Stimulated activated CD4-positive, alpha-beta T cell treated with anti-CD3 and anti-CD28 coated beads, Interleukin-4, amount 100 ng/mL, for 1 hour (primary cell): Measurements from ENCODE around the gene SH3D19.

Experiments
- DNase-seq: peaks from one replicate; pipeline ENCODE4 v3.0.0-alpha.2; 2020

Gene SH3D19

GRCh38 chr4:151227731-151228130 is 97.7 kb downstream of the SH3D19 start:
- no peak for DNase-seq

GRCh38 chr4:151227172-151227571 is 98.2 kb downstream of the SH3D19 start:
- DNase-seq: no peak

GRCh38 chr4:151226004-151226932 is 99.1 kb downstream of the SH3D19 start:
- DNase-seq: no peak

GRCh38 chr4:151223465-151223864 is 101.9 kb downstream of the SH3D19 start:
- DNase-seq: no peak

DNA sequence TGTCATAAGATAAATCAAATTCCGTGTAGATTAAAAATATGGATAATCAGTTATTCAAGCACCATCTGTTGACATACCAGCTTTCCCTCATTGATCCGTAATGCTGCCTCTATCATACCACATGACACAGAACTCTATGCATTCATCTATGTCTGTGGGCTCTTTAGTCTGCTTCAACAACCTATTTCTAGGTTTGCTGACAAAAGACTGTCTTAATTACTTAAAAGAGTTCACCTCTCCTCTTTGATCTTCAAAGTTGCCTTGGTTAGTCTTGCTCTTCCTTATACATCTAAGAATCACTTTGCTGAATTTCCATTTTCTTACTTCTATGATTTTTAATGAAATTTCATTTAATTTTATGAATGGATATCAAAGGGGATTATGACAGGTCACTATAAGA is 105.5 kb downstream of the SH3D19 start:
- DNase-seq: no peak

GRCh38 chr4:151219091-151219490 is 106.3 kb downstream of the SH3D19 start:
- no peak for DNase-seq

- no peak for DNase-seq
These were observed 107.1 kb downstream of the SH3D19 start for GRCh38 chr4:151218343-151218742.

DNA sequence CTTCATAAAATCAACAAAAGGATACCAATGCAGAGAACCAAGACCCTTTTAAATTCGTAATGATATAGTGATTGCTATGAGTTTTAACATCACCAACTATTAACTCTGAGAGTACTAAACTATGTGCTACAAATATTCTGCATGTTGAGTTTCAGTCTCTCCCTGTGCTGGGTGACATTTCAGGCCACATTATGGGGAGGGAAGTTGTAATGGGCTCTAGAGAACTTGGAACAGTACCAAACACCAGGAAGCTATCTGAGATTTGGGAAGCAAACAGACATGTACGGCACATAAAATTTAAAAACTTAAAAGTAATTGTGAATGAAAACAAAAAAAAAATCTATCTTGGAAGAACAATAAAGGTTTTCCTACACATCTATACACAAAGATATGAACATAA is 108.1 kb downstream of the SH3D19 start:
- DNase-seq: no peak

GRCh38 chr4:151215295-151215694 is 110.1 kb downstream of the SH3D19 start:
- DNase-seq: no peak

GRCh38 chr4:151207868-151208267 is 117.5 kb downstream of the SH3D19 start:
- no peak for DNase-seq

GRCh38 chr4:151207186-151207585 is 118.2 kb downstream of the SH3D19 start:
- DNase-seq: no peak

DNA sequence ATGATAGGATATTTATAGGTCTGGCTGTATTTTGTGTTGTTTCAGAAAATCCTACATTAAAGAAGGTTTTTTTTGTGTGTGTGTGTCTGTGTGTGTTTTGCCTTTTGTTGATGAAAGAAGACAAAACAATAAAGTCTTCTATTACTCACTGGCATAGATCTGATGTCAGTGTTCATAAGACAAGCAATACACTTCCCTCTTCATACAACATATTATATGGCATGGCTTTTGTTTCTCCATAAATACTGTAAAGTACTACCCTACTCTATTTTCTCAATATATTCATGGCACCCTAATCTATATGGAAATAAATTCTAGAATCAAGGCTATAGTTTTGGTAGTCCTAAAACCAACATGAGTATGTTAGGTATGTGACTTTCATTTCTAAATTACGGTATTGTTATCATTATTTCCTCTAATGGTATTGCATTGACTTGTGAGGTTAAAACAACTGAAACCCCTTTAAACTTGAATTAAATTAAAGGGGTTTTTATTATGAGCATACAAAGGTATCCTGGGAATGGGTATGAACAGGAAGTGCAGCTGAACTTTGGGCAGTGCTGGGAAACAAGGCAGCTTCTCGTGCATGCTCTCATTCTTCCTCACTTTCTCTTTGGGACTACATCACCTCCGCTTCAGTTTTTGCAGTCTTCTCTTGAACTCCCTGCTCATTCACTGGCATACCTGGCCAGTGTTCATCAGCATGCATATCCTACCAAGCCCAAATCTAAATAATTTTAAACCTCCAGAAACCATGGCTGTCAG is 119.0 kb downstream of the SH3D19 start:
- no peak for DNase-seq

DNA sequence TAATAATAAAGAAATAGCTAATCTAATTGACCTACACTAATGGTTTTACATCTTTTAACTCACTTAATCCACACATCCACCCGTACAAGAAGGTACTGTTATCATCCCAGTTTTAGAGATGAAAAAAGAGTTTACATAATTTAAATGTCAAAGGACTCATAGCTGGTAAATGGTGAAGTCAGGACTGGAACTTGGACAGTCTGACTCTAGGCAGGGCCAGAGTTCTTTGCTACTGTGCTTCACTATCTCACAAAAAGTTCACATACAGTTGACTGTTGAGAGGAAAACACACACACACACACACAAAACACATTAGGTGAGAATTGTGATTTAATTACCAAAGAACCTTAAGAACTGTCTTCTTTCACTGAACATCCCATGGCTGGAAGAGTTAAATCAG is 119.7 kb downstream of the SH3D19 start:
- no peak for DNase-seq

DNA sequence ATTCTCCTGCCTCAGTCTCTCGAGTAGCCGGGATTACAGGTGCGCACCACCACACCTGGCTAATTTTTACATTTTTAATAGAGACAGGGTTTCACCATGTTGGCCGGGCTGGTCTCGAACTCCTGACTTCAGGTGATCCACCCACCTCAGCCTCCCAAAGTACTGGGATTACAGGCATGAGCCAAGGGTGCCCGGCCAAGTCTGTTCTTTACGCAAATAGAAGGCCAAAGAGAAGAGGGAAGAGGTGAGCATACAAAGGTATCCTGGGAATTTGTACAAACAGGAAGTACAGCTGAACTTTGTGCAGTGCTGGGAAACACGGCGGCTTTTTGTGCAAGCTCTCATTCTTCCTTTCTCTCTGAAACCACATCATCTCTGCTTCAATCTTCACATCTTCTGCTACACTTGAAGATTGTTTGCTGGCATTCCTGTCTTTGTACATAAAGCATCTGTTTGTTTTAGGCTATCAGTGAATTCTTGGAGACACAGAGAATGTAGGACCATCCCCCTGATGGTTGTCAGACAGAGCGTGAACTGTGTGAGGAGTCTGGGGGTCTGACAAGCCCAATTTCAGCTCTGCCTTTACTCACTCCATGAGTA is 120.4 kb downstream of the SH3D19 start:
- no peak for DNase-seq

DNA sequence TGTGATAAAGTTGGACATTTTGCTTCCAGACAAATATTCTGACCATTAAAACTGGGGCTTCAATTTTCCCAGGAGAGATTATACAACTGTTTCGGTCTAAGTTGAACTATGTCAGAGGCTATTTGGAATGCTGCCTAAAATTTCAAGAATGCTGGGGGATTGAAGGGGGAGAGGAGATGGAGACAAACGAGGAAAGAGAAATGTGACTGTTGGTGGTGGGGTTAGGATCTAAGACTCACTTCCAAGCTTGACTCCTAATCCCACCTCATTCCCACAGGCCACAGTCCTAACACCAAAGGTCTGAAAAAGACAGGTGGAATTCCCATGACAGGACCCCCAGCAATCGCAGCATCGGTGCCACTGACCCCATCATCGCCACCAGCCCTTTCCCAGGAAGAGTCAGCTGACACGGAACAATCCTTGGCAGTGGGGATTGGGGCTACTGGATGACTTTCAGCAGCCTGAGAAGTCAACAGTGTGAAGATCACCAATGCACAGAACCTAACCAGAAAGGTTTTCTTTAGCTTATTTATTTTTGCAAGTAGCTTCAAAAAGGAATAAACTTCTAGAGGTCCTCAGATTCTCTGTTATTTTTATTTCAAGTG is 122.5 kb downstream of the SH3D19 start:
- no peak for DNase-seq

DNA sequence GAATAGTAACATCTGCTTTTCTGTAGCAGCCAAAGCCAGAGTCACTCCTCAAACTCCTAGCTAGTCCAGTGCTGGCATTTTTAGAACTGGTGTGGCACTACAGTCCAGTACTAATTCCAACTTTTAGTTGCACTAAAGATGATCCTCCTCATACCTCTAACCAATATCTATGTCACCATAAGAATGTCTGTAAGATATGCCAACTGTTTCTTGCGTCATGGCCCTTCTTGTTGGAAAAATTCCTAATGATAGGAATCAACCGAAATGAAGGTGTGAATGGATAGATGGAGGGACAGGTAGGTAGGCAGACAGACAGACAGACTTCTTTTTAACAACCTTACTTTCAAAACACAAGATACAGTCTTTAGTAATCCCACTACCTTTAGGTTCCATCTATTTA is 123.0 kb downstream of the SH3D19 start:
- no peak for DNase-seq

GRCh38 chr4:151199319-151200190 is 125.8 kb downstream of the SH3D19 start:
- DNase-seq: no peak

DNA sequence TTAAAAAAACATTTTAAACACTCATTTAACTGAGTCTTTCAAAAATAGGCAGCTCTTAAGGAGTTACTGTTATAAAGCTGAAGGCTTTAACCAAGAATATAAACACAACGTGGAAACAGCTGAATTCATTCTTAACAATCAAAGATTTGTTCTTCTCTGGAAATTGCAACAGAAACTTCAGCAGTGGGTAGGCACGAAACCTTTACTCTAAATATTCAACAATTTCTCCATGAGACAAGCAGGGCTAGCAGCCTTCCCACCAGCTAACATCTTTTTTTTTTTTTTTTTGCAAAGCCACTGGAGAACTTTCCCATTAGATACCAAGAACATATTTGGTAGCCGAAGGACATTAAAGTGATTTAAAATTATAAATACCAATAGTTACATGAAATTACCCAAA is 126.7 kb downstream of the SH3D19 start:
- no peak for DNase-seq

DNA sequence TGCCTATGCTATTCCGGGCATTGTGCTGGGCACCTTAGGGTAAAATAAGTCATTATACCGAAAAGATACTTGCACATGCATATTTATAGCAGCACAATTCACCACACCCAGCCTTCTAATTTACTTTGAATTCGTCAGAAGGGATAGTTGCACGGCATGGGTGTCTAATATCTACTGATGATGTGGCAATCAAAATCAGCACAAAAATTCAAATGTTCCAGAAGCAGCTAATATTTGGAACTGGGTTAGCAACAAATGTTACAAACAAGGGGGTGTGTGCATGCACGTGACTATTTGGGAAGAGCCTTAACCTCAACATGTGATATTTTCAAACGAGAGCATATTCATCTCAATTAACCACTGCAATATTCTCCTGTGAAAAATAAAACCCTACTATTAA is 128.2 kb downstream of the SH3D19 start:
- no peak for DNase-seq

DNA sequence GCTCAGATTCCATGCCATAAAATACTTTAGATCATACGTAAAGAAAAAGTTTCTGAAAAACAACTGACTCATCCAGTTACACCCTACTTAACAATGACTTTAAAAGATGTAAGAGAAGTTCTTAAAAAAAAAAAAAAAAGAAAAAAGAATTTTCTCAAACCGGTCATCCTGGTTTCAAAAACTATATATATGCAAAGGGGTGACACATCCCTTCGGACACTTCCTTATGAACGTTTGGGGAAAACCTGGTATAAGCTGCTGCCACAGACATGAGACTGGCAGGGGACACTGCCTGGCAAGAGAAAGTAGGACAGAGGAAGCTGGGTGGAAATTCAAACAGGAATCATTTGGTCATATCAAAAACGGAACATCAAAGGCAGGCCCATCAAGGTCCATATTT is 129.6 kb downstream of the SH3D19 start:
- no peak for DNase-seq

GRCh38 chr4:151193414-151193813 is 132.0 kb downstream of the SH3D19 start:
- no peak for DNase-seq

DNA sequence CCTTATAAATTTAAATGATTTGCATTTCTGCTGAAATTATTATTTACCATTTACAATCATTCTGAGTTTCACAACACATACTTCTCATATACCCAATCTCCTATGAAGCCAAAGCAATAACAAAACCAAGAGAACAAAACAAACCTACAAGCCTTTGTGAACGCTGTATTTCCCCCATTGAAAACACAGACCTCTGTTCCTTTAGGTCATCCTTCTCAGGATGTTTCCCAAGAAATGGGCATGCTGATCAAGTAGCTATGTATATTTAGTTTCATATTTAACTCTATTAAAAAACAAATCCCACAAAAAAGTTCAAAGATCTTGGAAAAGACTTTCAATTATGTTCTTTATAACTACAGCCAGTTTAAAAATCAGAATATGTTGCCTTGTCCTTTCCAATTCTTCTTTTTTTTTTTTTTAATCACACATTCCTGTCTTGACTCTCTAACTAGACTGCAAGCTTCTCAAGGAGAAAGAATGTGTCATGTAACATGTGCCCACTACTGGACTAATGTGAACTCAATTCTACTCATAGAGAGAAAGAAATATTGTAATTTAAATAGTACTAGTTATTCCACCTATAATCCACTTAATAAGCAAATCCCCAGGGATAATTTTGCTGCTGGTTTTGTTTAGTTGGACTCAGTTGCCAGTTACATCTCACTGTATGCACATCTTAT is 132.7 kb downstream of the SH3D19 start:
- no peak for DNase-seq
